Measurements from ENCODE around the gene TTF2. TPM values are rescaled to one million over a fixed set of nuclear protein-coding genes. Genes with fewer than 3 reads are reported as not detected.

The TTF2 gene
- total and polyA plus RNA-seq, 2 donors = 5.8 to 26.3 TPM

DNA sequence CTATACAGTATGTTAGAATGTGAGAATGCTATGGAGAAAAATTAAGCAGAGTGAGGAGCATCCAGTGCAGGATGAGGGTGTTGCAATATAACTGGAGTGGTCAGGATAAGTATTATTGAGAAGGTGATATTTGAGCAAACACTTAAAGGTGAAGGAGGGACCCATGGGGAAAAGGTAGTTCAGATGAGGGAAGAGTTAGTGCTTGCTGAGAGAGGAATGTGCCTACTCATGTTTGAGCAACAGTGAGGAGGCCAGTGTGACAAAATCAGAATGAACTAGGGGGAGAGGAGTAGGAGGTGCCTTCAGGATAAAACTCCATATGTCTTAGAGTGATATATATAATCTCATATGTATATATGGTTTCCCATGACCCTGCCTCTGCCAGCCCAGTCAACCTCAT lies 67.7 kb downstream of the TTF2 start:
- no peak for DNase-seq (ENCODE audit: low read depth in 6 of 9, low spot score in 9 of 9)
- no peaks in the 10 kb centered on the region for H3K36me3 ChIP-seq (ENCODE audit: control insufficient read depth in 2 of 2, insufficient read depth in 2 of 2, low read length in 1 of 2)
- H3K4me3 ChIP-seq (ENCODE audit: low read length in 2 of 2) = no peak overlapping the region
- H3K9me3 ChIP-seq (ENCODE audit: control insufficient read depth in 2 of 2, insufficient read depth in 1 of 2, low read length in 1 of 2) = no peaks in the 10 kb centered on the region
- peaks cover under 1 to 25% of the 10 kb centered on the region in 2 donors for H3K27me3 ChIP-seq (ENCODE audit: control insufficient read depth in 2 of 2, insufficient read depth in 1 of 2, low read length in 1 of 2)
- no peaks in the 10 kb centered on the region for H3K4me1 ChIP-seq (ENCODE audit: control insufficient read depth in 2 of 2, insufficient read depth in 2 of 2, low read length in 2 of 2)
- H3K27ac ChIP-seq (ENCODE audit: low read depth in 1 of 2, low read length in 1 of 2) = no peak overlapping the region

DNA sequence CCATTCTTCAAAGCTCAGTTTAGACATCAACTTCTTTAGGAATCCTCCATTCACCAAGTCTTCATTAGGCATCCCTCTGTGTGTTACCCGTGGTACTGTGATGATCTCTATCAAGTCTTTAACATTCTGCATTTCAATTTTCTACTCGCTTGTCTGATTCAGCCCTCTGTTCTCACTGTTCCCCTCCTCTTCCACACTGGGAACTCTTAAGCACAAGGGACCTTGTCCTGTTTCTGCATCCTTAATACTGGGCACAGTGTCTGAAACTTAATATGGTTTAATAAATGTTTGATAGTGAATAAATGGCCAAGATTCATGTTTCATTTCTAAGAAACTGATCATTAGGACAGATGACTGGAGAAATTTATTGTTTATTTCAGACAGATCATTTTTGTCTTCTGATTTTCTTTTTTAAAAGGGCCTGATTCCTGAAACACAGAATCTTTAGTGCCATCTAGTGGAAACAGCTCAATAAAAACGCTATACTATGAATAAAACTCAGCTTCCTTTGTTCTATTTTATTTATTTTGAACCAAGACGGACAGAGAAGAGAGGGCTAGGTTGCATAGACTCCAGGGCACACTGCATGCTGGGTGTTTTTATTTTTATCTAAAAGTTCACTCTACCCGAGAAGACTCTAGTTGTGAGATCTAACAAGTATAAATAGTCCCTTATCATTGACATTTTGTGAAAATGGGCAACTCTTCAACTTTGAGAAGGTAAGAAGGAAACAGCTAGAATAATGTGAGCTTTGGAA lies 68.4 kb downstream of the TTF2 start:
- H3K27me3 ChIP-seq (ENCODE audit: control insufficient read depth in 2 of 2, insufficient read depth in 1 of 2, low read length in 1 of 2) = peaks cover 0 to 20% of the 10 kb centered on the region in 2 donors
- H3K4me1 ChIP-seq (ENCODE audit: control insufficient read depth in 2 of 2, insufficient read depth in 2 of 2, low read length in 2 of 2) = no peaks in the 10 kb centered on the region
- H3K36me3 ChIP-seq (ENCODE audit: control insufficient read depth in 2 of 2, insufficient read depth in 2 of 2, low read length in 1 of 2) = no peaks in the 10 kb centered on the region
- H3K9me3 ChIP-seq (ENCODE audit: control insufficient read depth in 2 of 2, insufficient read depth in 1 of 2, low read length in 1 of 2) = no peaks in the 10 kb centered on the region
- DNase-seq (ENCODE audit: low read depth in 6 of 9, low spot score in 9 of 9) = peak in 6 of 9 donors; percentile 8 to 60 (median 30)
- WGBS = 37% methylated on average over 5 of the region's 5 CpGs
- no peak overlapping the region for H3K27ac ChIP-seq (ENCODE audit: low read depth in 1 of 2, low read length in 1 of 2)
- H3K4me3 ChIP-seq (ENCODE audit: low read length in 2 of 2) = no peak overlapping the region

DNA sequence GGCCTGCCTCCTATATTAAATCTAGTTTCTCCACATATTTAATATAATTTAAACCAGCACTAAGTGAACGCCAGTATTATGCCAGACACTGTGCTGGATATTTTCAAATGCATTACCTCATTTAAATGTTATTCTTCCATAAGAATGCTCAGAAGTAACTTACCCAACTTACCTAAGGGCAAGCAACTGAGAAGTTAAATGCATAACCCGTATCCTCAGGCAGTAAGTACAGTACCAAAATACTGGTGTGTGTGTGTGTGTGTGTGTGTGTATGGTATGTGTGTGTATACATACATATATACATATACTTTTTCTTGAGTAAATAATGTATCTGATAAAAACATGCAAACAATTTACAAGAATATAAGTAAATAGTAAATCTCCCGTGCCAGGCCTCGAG lies 70.4 kb downstream of the TTF2 start:
- WGBS = 97% methylated on average over 4 of the region's 4 CpGs
- Histone ChIP-seq H3K27ac (ENCODE audit: low read depth in 1 of 2, low read length in 1 of 2) (no peak overlapping the region), H3K4me3 (ENCODE audit: low read length in 2 of 2) (no peak overlapping the region), H3K9me3 (ENCODE audit: control insufficient read depth in 2 of 2, insufficient read depth in 1 of 2, low read length in 1 of 2) (no peaks in the 10 kb centered on the region), H3K36me3 (ENCODE audit: control insufficient read depth in 2 of 2, insufficient read depth in 2 of 2, low read length in 1 of 2) (no peaks in the 10 kb centered on the region), H3K4me1 (ENCODE audit: control insufficient read depth in 2 of 2, insufficient read depth in 2 of 2, low read length in 2 of 2) (no peaks in the 10 kb centered on the region), H3K27me3 (ENCODE audit: control insufficient read depth in 2 of 2, insufficient read depth in 1 of 2, low read length in 1 of 2) (peaks cover 0 to 11% of the 10 kb centered on the region in 2 donors)
- no peak for DNase-seq (ENCODE audit: low read depth in 6 of 9, low spot score in 9 of 9)

DNA sequence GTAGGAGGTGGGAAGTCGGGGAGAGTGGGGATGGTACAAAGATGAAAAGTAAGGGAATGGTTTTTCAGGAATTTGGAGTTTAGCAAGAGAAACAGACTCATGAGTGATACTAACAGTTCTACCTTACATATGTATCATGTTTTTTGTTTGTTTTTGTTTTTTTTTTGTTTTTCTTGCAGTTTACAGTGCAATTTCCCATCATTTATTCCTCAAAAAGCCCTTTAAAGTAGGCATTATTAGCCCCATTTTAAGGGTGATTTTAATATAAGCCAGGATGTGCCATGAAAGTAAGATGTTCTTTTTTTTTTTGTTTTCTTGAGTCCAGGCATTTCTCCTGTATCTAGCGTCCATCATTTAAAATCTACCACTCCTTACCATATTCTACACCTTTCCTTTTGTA lies 75.2 kb downstream of the TTF2 start:
- Histone ChIP-seq H3K27ac (ENCODE audit: low read depth in 1 of 2, low read length in 1 of 2) (no peak overlapping the region), H3K4me1 (ENCODE audit: control insufficient read depth in 2 of 2, insufficient read depth in 2 of 2, low read length in 2 of 2) (no peaks in the 10 kb centered on the region), H3K36me3 (ENCODE audit: control insufficient read depth in 2 of 2, insufficient read depth in 2 of 2, low read length in 1 of 2) (no peaks in the 10 kb centered on the region), H3K27me3 (ENCODE audit: control insufficient read depth in 2 of 2, insufficient read depth in 1 of 2, low read length in 1 of 2) (no peaks in the 10 kb centered on the region), H3K4me3 (ENCODE audit: low read length in 2 of 2) (no peak overlapping the region), H3K9me3 (ENCODE audit: control insufficient read depth in 2 of 2, insufficient read depth in 1 of 2, low read length in 1 of 2) (no peaks in the 10 kb centered on the region)
- no peak for DNase-seq (ENCODE audit: low read depth in 6 of 9, low spot score in 9 of 9)
- 96% methylated on average over 2 of the region's 2 CpGs for WGBS

DNA sequence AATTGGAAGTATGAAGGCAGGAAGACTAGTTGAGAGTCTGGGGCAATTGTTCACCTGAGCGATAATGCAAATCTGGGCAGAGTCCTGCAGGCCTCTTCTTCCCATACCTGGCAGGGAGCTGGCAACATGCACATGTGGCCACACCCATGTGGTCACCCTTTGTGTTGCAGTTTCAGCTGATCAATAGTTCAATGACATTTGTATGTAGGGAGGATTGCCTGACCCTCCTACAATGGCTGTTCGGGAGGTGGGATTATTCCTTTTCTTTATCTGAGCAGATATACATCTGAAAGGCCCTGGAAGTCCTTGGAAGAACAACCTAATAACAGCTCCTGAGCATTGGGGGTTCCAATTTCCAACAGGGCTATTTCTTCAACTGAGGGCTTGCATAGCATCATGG lies 76.6 kb downstream of the TTF2 start:
- Histone ChIP-seq H3K4me1 (ENCODE audit: control insufficient read depth in 2 of 2, insufficient read depth in 2 of 2, low read length in 2 of 2) (no peaks in the 10 kb centered on the region), H3K27me3 (ENCODE audit: control insufficient read depth in 2 of 2, insufficient read depth in 1 of 2, low read length in 1 of 2) (no peaks in the 10 kb centered on the region), H3K9me3 (ENCODE audit: control insufficient read depth in 2 of 2, insufficient read depth in 1 of 2, low read length in 1 of 2) (no peaks in the 10 kb centered on the region), H3K36me3 (ENCODE audit: control insufficient read depth in 2 of 2, insufficient read depth in 2 of 2, low read length in 1 of 2) (no peaks in the 10 kb centered on the region), H3K4me3 (ENCODE audit: low read length in 2 of 2) (no peak overlapping the region), H3K27ac (ENCODE audit: low read depth in 1 of 2, low read length in 1 of 2) (no peak overlapping the region)
- 79% methylated on average over 2 of the region's 2 CpGs for WGBS
- no peak for DNase-seq (ENCODE audit: low read depth in 6 of 9, low spot score in 9 of 9)

DNA sequence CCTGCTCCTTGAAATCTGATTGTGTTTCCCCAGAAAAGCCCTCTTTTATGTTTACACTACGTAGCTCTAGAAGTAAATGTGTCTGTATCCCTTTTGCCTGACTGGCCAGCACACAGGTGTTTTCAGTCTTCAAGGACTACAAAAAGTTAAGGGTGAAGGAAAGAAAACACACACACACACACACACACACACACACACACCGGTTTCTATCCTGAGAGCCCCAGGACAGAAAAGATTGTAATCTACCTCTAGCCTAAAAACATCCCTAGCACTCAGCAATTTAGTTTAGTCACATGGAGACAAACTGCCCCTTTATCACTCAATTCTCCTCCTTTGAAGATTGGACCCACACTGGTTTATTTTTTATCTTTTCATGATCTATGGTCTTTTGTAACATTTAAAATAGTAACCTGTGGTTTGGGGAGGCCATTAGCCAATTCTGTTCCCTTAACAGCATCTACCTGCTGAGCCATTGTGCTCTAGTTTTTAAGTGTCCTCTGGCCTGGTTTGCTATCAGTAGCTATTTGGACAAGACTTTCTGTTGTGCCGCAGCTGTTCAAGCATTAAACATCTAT lies 77.2 kb downstream of the TTF2 start:
- Histone ChIP-seq H3K9me3 (ENCODE audit: control insufficient read depth in 2 of 2, insufficient read depth in 1 of 2, low read length in 1 of 2) (no peaks in the 10 kb centered on the region), H3K27ac (ENCODE audit: low read depth in 1 of 2, low read length in 1 of 2) (no peak overlapping the region), H3K36me3 (ENCODE audit: control insufficient read depth in 2 of 2, insufficient read depth in 2 of 2, low read length in 1 of 2) (no peaks in the 10 kb centered on the region), H3K4me3 (ENCODE audit: low read length in 2 of 2) (no peak overlapping the region), H3K4me1 (ENCODE audit: control insufficient read depth in 2 of 2, insufficient read depth in 2 of 2, low read length in 2 of 2) (no peaks in the 10 kb centered on the region), H3K27me3 (ENCODE audit: control insufficient read depth in 2 of 2, insufficient read depth in 1 of 2, low read length in 1 of 2) (no peaks in the 10 kb centered on the region)
- DNase-seq (ENCODE audit: low read depth in 6 of 9, low spot score in 9 of 9) = no peak
- 87% methylated on average over 3 of the region's 3 CpGs for WGBS

DNA sequence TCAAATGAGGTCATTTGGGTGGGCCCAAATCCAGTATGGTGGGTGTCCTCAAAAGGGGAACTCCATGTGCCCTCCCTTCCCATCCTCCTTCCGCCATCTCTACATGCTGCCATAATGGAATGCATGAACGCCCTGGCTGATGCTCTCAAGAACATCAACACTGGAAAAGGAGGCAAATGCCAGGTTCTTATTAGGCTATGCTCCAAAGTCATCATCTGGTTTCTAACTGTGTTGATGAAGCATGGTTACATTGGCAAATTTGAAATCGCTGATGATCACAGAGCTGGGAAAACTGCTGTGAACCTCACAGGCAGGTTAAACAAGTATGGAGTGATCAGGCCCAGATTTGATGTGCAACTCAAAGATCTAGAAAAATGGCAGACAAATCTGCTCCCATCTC lies 78.0 kb downstream of the TTF2 start:
- no peaks in the 10 kb centered on the region for H3K4me1 ChIP-seq (ENCODE audit: control insufficient read depth in 2 of 2, insufficient read depth in 2 of 2, low read length in 2 of 2)
- H3K9me3 ChIP-seq (ENCODE audit: control insufficient read depth in 2 of 2, insufficient read depth in 1 of 2, low read length in 1 of 2) = no peaks in the 10 kb centered on the region
- no peak overlapping the region for H3K4me3 ChIP-seq (ENCODE audit: low read length in 2 of 2)
- DNase-seq (ENCODE audit: low read depth in 6 of 9, low spot score in 9 of 9) = no peak
- H3K27ac ChIP-seq (ENCODE audit: low read depth in 1 of 2, low read length in 1 of 2) = no peak overlapping the region
- 97% methylated on average over 3 of the region's 3 CpGs for WGBS
- H3K27me3 ChIP-seq (ENCODE audit: control insufficient read depth in 2 of 2, insufficient read depth in 1 of 2, low read length in 1 of 2) = no peaks in the 10 kb centered on the region
- no peaks in the 10 kb centered on the region for H3K36me3 ChIP-seq (ENCODE audit: control insufficient read depth in 2 of 2, insufficient read depth in 2 of 2, low read length in 1 of 2)

DNA sequence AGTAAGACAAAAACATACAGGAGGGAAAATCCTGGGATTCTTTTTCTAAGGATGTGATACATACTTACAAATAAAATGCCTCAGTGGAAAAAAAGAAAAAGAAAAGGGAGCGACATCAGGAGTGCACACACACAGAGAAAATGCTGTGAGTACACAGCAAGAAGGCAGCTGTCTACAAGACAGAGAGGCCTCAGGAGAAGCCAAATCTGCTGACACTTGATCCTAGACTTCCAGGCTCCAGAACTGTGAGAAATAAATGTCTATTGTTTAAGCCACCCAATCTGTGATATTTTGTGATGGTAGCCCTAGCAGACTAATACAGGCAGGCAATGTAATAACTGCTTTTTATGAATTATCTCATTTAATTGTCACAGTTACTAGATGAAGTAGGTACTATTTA lies 78.4 kb downstream of the TTF2 start:
- no peak for DNase-seq (ENCODE audit: low read depth in 6 of 9, low spot score in 9 of 9)
- H3K27ac ChIP-seq (ENCODE audit: low read depth in 1 of 2, low read length in 1 of 2) = no peak overlapping the region
- H3K36me3 ChIP-seq (ENCODE audit: control insufficient read depth in 2 of 2, insufficient read depth in 2 of 2, low read length in 1 of 2) = no peaks in the 10 kb centered on the region
- H3K4me1 ChIP-seq (ENCODE audit: control insufficient read depth in 2 of 2, insufficient read depth in 2 of 2, low read length in 2 of 2) = no peaks in the 10 kb centered on the region
- H3K27me3 ChIP-seq (ENCODE audit: control insufficient read depth in 2 of 2, insufficient read depth in 1 of 2, low read length in 1 of 2) = no peaks in the 10 kb centered on the region
- 98% methylated on average over 1 of the region's 1 CpG for WGBS
- no peaks in the 10 kb centered on the region for H3K9me3 ChIP-seq (ENCODE audit: control insufficient read depth in 2 of 2, insufficient read depth in 1 of 2, low read length in 1 of 2)
- no peak overlapping the region for H3K4me3 ChIP-seq (ENCODE audit: low read length in 2 of 2)

DNA sequence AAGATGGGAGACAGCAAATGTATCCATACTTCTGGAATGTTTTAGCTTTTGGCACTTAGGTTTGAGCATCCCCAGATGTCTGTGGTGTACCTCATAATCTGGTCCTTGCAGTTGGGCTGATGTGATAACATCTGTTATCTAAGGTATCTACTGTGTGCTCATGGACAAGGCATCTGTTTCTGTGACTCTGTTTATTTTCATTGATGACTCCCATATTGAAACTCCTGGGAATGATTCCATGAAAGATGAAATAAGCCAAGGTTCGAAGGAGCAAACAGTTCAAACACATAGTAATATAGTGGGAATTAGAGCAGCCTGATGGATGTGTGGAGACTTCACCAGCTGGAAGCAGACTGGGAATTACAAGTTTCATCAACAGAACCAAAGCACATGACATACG lies 82.1 kb downstream of the TTF2 start:
- no peaks in the 10 kb centered on the region for H3K36me3 ChIP-seq (ENCODE audit: control insufficient read depth in 2 of 2, insufficient read depth in 2 of 2, low read length in 1 of 2)
- no peaks in the 10 kb centered on the region for H3K4me1 ChIP-seq (ENCODE audit: control insufficient read depth in 2 of 2, insufficient read depth in 2 of 2, low read length in 2 of 2)
- H3K9me3 ChIP-seq (ENCODE audit: control insufficient read depth in 2 of 2, insufficient read depth in 1 of 2, low read length in 1 of 2) = no peaks in the 10 kb centered on the region
- no peak overlapping the region for H3K27ac ChIP-seq (ENCODE audit: low read depth in 1 of 2, low read length in 1 of 2)
- H3K4me3 ChIP-seq (ENCODE audit: low read length in 2 of 2) = no peak overlapping the region
- WGBS = 95% methylated on average over 2 of the region's 2 CpGs
- no peak for DNase-seq (ENCODE audit: low read depth in 6 of 9, low spot score in 9 of 9)
- no peaks in the 10 kb centered on the region for H3K27me3 ChIP-seq (ENCODE audit: control insufficient read depth in 2 of 2, insufficient read depth in 1 of 2, low read length in 1 of 2)
